ENCODE results near the gene RPGRIP1. TPM values are rescaled to one million over a fixed set of nuclear protein-coding genes. Genes with fewer than 3 reads are reported as not detected.

Gene RPGRIP1
- total RNA-seq, 4 donors from 2014 or later = 0.22 to 0.90 (median 0.78) TPM; not detected in 1

DNA sequence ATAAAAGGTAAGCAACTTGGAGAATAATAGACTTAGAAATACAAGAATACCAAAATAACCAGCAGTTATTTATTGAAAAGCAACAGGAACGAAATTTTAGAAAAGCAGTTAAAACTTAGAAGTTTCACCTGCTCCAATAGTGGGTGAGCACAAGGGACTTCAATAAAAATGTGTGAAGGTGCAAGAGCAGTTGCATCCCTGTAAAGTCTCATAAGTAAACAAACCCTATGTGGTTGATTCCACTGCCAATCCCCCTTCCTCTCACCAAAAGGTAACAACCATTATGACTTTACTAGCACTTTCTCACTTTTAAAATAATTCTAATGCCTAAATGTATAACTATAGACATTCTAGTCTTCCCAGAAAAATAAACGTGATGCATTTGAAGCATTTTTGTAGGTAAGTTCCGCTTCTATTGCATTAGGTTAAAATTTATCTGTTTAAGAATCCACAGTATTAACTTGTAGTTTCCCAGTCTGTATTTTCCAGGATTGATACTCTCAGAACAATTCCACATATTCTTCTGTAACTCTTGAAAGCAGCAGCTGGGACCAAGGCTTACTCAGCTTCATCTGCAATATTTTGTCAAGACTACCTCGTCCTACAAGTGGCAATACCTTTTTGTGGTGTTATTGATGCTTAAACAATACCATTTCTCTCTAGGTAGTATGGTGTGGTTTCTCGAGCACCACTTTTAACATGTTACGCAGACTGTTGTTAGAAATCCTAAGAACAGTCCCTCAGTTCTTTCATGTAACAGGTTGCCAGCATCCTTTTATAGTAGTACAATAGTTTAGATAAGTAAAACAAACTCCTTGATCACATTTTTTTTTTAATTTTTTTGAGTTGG lies 42.7 kb upstream of the RPGRIP1 start:
- peaks cover 0 to 90% (median 25%) of the 10 kb centered on the region in 4 donors for H3K4me1 ChIP-seq
- peaks cover 0 to 35% (median 0%) of the 10 kb centered on the region in 3 donors for H3K36me3 ChIP-seq
- no peak for DNase-seq (ENCODE audit: low spot score in 2 of 2)
- H3K4me3 ChIP-seq = no peak overlapping the region
- no peak overlapping the region for H3K27ac ChIP-seq
- no peaks in the 10 kb centered on the region for H3K27me3 ChIP-seq
- H3K9me3 ChIP-seq = no peaks in the 10 kb centered on the region
- TF ChIP-seq POLR2A (IDR thresholded peaks at IDR 0.05) = no peak
- TF ChIP-seq, protein P1, sequence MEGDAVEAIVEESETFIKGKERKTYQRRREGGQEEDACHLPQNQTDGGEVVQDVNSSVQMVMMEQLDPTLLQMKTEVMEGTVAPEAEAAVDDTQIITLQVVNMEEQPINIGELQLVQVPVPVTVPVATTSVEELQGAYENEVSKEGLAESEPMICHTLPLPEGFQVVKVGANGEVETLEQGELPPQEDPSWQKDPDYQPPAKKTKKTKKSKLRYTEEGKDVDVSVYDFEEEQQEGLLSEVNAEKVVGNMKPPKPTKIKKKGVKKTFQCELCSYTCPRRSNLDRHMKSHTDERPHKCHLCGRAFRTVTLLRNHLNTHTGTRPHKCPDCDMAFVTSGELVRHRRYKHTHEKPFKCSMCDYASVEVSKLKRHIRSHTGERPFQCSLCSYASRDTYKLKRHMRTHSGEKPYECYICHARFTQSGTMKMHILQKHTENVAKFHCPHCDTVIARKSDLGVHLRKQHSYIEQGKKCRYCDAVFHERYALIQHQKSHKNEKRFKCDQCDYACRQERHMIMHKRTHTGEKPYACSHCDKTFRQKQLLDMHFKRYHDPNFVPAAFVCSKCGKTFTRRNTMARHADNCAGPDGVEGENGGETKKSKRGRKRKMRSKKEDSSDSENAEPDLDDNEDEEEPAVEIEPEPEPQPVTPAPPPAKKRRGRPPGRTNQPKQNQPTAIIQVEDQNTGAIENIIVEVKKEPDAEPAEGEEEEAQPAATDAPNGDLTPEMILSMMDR (IDR thresholded peaks at IDR 0.05) = no peak
- TF ChIP-seq EP300 (IDR thresholded peaks at IDR 0.05) = no peak
- 77 to 78% methylated on average over 6 of the region's 6 CpGs for WGBS, 2 donors

DNA sequence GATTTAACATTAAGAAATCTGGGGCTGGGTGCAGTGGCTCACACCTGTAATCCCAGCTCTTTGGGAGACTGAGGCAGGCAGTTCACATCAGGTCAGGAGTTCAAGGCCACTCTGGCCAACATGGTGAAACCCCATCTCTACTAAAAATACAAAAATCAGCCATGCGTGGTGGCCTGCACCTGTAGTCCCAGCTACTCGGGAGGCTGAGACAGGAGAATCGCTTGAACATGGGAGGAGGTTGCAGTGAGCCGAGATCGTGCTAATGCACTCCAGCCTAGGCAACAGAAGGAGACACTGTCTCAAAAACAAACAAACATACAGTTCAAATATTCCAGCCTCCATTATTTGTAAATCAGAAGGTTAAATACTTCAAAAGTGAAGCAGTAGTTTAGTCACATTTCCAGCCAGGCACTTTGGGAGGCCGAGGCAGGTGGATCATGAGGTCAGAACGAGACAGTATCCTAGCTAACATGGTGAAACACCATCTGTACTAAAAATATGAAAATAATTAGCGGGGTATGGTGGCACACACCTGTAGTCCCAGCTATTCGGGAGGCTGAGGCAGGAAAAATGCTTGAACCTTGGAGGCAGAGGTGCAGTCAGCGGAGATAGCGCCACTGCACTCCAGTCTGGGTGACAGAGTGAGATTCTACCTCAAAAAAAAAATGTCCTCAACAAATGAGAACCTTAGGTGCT lies 40.9 kb upstream of the RPGRIP1 start:
- Histone ChIP-seq H3K4me3 (no peak overlapping the region), H3K4me1 (peaks cover 0 to 72% (median 16%) of the 10 kb centered on the region in 4 donors), H3K27ac (no peak overlapping the region), H3K36me3 (peaks cover 0 to 30% (median 0%) of the 10 kb centered on the region in 3 donors), H3K9me3 (no peaks in the 10 kb centered on the region), H3K27me3 (no peaks in the 10 kb centered on the region)
- no peak for TF ChIP-seq EP300 (IDR thresholded peaks at IDR 0.05)
- no peak for TF ChIP-seq POLR2A (IDR thresholded peaks at IDR 0.05)
- TF ChIP-seq, protein P1 (IDR thresholded peaks at IDR 0.05) = no peak
- 92 to 97% methylated on average over 11 of the region's 11 CpGs for WGBS, 2 donors
- no peak for DNase-seq (ENCODE audit: low spot score in 2 of 2)

DNA sequence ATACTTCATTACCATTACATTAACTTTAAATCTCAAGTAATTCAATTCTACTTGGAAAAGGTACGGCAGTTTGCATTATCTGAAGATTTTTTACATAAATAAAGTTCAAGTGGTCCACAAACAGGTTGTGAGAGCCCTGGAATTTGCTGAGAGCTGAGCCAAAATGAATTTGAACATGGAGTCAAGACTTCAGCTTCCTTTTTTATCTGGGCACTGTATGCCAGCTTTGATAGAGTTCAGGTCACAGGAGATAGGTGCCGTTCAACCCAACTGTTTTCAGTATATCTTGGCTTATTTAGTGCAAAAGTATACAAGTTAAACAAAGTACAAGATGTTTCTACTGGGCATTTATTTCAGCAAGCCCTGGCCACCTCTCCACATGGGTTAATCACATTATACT lies 39.5 kb upstream of the RPGRIP1 start:
- H3K27me3 ChIP-seq = no peaks in the 10 kb centered on the region
- TF ChIP-seq EP300 (IDR thresholded peaks at IDR 0.05) = no peak
- TF ChIP-seq POLR2A (IDR thresholded peaks at IDR 0.05) = no peak
- TF ChIP-seq, protein P1 (IDR thresholded peaks at IDR 0.05) = no peak
- H3K4me1 ChIP-seq = peaks cover 0 to 63% (median 10%) of the 10 kb centered on the region in 4 donors
- no peak for DNase-seq (ENCODE audit: low spot score in 2 of 2)
- H3K4me3 ChIP-seq = no peak overlapping the region
- H3K9me3 ChIP-seq = no peaks in the 10 kb centered on the region
- H3K27ac ChIP-seq = no peak overlapping the region
- peaks cover 0 to 36% (median 0%) of the 10 kb centered on the region in 3 donors for H3K36me3 ChIP-seq
- WGBS, 2 donors = 67 to 70% methylated on average over 2 of the region's 2 CpGs

DNA sequence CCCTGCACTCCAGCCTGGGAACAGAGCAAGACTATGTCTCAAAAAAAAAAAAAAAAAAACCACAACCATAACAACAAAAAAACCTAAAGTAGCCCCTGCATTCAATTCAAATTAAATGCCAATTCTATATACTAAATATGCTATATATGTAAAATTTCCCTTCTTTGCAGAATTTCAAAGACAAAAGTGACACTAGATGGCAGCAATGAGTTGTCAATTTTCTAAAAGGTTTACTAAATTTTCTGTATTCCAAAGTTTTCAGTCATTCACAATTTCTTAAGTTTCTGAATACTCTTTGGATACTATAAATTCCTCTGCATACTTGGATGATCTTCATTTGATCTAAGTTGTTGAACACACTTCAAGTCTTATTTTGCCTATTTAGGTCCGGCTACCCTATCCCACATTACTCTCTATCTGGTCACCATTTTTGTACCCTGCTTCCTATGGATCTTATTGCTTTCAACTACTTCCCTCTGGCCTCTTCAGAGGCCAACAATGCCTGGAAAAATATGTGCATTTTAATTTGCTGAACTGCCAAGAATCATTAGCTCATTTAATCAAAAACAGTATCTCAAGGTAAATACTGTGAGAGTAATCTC lies 38.6 kb upstream of the RPGRIP1 start:
- H3K4me1 ChIP-seq = peaks cover 0 to 61% (median 6%) of the 10 kb centered on the region in 4 donors
- H3K27me3 ChIP-seq = no peaks in the 10 kb centered on the region
- no peak overlapping the region for H3K27ac ChIP-seq
- H3K9me3 ChIP-seq = no peaks in the 10 kb centered on the region
- DNase-seq (ENCODE audit: low spot score in 2 of 2) = no peak
- H3K36me3 ChIP-seq = peaks cover 0 to 45% (median 0%) of the 10 kb centered on the region in 3 donors
- H3K4me3 ChIP-seq = no peak overlapping the region
- WGBS, 2 donors = 56 to 63% methylated on average over 1 of the region's 1 CpG
- TF ChIP-seq, protein P1 (IDR thresholded peaks at IDR 0.05) = peak in 3 of 5 experiments; percentile 26 to 46 (median 42)
- TF ChIP-seq POLR2A (IDR thresholded peaks at IDR 0.05) = no peak
- TF ChIP-seq EP300 (IDR thresholded peaks at IDR 0.05) = no peak
